ENCODE results near the gene PEAK3. TPM values are rescaled to one million over a fixed set of nuclear protein-coding genes. Genes with fewer than 3 reads are reported as not detected.

PEAK3 gene
- total and polyA plus RNA-seq, 9 of the 15 experiments (the other 6 are each of a cell fraction or from before 2014, with no cell fraction given), result 0.07 to 0.40 TPM; not detected in 7

DNA sequence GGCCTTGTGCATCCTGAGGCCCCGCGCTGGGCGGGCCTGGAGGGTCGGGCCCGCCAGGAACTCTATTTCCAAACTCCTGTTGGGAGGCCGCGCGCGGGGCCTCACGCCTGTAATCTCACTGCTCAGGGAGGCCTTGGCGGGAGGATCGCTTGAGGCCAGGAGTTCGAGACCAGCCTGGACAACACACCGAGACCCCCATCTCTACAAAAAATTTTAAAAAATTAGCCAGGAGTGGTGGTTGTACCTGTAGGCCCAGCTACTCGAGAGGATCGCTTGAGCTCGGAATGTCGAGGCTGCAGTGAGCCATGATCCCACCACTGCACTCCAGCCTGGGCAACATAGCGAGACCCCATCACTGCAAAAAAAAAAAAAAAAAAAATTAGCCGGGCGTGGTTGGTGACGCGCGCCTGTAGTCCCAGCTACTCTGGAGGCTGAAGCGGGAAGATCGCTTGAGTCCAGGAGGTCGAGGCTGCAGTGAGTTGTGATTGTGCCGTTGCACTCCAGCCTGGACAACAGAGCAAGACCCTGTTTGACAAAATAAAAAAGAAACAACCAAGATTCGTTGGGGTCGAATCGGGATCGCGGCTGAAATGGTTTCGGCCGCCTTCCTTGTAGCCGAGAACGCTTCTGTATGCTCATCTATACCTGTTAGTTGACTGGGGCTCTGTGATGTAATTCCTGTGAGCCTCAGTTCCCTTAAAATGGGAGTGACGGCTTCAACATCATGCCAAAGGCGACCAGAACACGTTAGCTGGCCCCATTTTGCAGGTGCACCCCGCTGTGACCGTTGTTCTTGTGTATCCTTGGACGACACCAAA lies 44.7 kb downstream of the PEAK3 start (continued):
- no peak for TF ChIP-seq MAFF (IDR thresholded peaks at IDR 0.05; ENCODE audit: low read length)
- TF ChIP-seq ZNF76 (CRISPR knock-in tag; IDR thresholded peaks at IDR 0.05; ENCODE audit: borderline replicate concordance), result no peak
- TF ChIP-seq, protein P1, sequence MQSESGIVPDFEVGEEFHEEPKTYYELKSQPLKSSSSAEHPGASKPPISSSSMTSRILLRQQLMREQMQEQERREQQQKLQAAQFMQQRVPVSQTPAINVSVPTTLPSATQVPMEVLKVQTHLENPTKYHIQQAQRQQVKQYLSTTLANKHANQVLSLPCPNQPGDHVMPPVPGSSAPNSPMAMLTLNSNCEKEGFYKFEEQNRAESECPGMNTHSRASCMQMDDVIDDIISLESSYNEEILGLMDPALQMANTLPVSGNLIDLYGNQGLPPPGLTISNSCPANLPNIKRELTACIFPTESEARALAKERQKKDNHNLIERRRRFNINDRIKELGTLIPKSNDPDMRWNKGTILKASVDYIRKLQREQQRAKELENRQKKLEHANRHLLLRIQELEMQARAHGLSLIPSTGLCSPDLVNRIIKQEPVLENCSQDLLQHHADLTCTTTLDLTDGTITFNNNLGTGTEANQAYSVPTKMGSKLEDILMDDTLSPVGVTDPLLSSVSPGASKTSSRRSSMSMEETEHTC (IDR thresholded peaks at IDR 0.05), result no peak
- TF ChIP-seq, protein P2, sequence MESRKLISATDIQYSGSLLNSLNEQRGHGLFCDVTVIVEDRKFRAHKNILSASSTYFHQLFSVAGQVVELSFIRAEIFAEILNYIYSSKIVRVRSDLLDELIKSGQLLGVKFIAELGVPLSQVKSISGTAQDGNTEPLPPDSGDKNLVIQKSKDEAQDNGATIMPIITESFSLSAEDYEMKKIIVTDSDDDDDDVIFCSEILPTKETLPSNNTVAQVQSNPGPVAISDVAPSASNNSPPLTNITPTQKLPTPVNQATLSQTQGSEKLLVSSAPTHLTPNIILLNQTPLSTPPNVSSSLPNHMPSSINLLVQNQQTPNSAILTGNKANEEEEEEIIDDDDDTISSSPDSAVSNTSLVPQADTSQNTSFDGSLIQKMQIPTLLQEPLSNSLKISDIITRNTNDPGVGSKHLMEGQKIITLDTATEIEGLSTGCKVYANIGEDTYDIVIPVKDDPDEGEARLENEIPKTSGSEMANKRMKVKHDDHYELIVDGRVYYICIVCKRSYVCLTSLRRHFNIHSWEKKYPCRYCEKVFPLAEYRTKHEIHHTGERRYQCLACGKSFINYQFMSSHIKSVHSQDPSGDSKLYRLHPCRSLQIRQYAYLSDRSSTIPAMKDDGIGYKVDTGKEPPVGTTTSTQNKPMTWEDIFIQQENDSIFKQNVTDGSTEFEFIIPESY (CRISPR knock-in tag; IDR thresholded peaks at IDR 0.05), result no peak
- no peak for TF ChIP-seq SMARCE1 (IDR thresholded peaks at IDR 0.05)
- no peak for TF ChIP-seq SPI1 (IDR thresholded peaks at IDR 0.05; ENCODE audit: borderline replicate concordance, low read depth, low read length)
- TF ChIP-seq, protein P3, sequence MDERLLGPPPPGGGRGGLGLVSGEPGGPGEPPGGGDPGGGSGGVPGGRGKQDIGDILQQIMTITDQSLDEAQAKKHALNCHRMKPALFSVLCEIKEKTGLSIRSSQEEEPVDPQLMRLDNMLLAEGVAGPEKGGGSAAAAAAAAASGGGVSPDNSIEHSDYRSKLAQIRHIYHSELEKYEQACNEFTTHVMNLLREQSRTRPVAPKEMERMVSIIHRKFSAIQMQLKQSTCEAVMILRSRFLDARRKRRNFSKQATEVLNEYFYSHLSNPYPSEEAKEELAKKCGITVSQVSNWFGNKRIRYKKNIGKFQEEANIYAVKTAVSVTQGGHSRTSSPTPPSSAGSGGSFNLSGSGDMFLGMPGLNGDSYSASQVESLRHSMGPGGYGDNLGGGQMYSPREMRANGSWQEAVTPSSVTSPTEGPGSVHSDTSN (CRISPR knock-in tag; IDR thresholded peaks at IDR 0.05; ENCODE audit: low read depth), result no peak
- TF ChIP-seq, protein P3 (tag; conservative IDR thresholded peaks at IDR 0.05; ENCODE audit: low read depth), result no peak
- TF ChIP-seq, protein P4, sequence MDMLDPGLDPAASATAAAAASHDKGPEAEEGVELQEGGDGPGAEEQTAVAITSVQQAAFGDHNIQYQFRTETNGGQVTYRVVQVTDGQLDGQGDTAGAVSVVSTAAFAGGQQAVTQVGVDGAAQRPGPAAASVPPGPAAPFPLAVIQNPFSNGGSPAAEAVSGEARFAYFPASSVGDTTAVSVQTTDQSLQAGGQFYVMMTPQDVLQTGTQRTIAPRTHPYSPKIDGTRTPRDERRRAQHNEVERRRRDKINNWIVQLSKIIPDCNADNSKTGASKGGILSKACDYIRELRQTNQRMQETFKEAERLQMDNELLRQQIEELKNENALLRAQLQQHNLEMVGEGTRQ (CRISPR knock-in tag; IDR thresholded peaks at IDR 0.05), result no peak
- no peak for TF ChIP-seq JUN (IDR thresholded peaks at IDR 0.05; ENCODE audit: borderline replicate concordance, low read depth, low read length)
- no peak; the same call in 1 of the 2 replicates for TF ChIP-seq JUN (CRISPR knock-in tag; IDR thresholded peaks at IDR 0.05; ENCODE audit: borderline replicate concordance)
- TF ChIP-seq, protein P5, sequence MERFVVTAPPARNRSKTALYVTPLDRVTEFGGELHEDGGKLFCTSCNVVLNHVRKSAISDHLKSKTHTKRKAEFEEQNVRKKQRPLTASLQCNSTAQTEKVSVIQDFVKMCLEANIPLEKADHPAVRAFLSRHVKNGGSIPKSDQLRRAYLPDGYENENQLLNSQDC (CRISPR knock-in tag; IDR thresholded peaks at IDR 0.05), result no peak
- no peak for TF ChIP-seq ZNF57 (CRISPR knock-in tag; IDR thresholded peaks at IDR 0.05)
- TF ChIP-seq, protein P6, sequence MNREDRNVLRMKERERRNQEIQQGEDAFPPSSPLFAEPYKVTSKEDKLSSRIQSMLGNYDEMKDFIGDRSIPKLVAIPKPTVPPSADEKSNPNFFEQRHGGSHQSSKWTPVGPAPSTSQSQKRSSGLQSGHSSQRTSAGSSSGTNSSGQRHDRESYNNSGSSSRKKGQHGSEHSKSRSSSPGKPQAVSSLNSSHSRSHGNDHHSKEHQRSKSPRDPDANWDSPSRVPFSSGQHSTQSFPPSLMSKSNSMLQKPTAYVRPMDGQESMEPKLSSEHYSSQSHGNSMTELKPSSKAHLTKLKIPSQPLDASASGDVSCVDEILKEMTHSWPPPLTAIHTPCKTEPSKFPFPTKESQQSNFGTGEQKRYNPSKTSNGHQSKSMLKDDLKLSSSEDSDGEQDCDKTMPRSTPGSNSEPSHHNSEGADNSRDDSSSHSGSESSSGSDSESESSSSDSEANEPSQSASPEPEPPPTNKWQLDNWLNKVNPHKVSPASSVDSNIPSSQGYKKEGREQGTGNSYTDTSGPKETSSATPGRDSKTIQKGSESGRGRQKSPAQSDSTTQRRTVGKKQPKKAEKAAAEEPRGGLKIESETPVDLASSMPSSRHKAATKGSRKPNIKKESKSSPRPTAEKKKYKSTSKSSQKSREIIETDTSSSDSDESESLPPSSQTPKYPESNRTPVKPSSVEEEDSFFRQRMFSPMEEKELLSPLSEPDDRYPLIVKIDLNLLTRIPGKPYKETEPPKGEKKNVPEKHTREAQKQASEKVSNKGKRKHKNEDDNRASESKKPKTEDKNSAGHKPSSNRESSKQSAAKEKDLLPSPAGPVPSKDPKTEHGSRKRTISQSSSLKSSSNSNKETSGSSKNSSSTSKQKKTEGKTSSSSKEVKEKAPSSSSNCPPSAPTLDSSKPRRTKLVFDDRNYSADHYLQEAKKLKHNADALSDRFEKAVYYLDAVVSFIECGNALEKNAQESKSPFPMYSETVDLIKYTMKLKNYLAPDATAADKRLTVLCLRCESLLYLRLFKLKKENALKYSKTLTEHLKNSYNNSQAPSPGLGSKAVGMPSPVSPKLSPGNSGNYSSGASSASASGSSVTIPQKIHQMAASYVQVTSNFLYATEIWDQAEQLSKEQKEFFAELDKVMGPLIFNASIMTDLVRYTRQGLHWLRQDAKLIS (CRISPR knock-in tag; IDR thresholded peaks at IDR 0.05), result peak; percentile 4
- peak in 1 of 2 experiments; percentile 11; a peak in 1 of 4 replicates for TF ChIP-seq KDM1A (IDR thresholded peaks at IDR 0.05)
- no peak for TF ChIP-seq MCM5 (IDR thresholded peaks at IDR 0.05; ENCODE audit: low read depth)
